Upper lobe of left lung (tissue), 6 donors: ENCODE data around the gene CTAG1B. TPM values are rescaled to one million over a fixed set of nuclear protein-coding genes. Genes with fewer than 3 reads are reported as not detected.

ENCODE experiments used
- ATAC-seq, 2 donors: fragments of 200-7000 bp; cut with Tn5 transposase; one replicate each; pipeline ENCODE4 v1.9.1; 2022; ENCODE audit warnings: mild to moderate bottlenecking in 2 of 2, moderate library complexity in 2 of 2; ENCODE audit not compliant: low FRiP score in 2 of 2
- DNase-seq, 2 donors: peaks; one replicate each; pipeline ENCODE4 v3.0.0-alpha.2; 2019 to 2020
- H3K27ac ChIP-seq, 4 donors: fragments of 200-600 bp; sonication (generic); one replicate each; pipeline ENCODE4 v1.5.1; 2016 to 2019
- H3K27me3 ChIP-seq, 4 donors: fragments of 200-600 bp; sonication (generic); one replicate each; pipeline ENCODE4 v1.5.1; 2017 to 2019
- H3K36me3 ChIP-seq, 4 donors: fragments of 200-600 bp; sonication (generic); one replicate each; pipeline ENCODE4 v1.5.1; 2016 to 2019
- H3K4me1 ChIP-seq, 4 donors: fragments of 200-600 bp; sonication (generic); one replicate each; pipeline ENCODE4 v1.5.1; 2018 to 2019
- H3K4me3 ChIP-seq, 4 donors: fragments of 200-600 bp; sonication (generic); one replicate each; pipeline ENCODE4 v1.5.1; 2017 to 2019; ENCODE audit warnings: mild to moderate bottlenecking in 2 of 4, moderate library complexity in 1 of 4
- H3K9me3 ChIP-seq, 4 donors: fragments of 200-600 bp; sonication (generic); one replicate each; pipeline ENCODE4 v1.5.1; 2018 to 2019
- CTCF ChIP-seq, 6 experiments: fragments of 450-650 bp in 4 of 6; fragments of 200-600 bp in 2 of 6; sonication (generic) in 2 of 6; IDR thresholded peaks; one replicate each; pipeline ENCODE4 v1.5.1; 2016 to 2019; ENCODE audit warnings: antibody characterized with exemption in 6 of 6
- EP300 ChIP-seq, 4 donors: sonication (generic); formaldehyde crosslinking; IDR thresholded peaks; one replicate each; pipeline ENCODE4 v1.5.1; 2017; ENCODE audit warnings: antibody characterized with exemption in 4 of 4, control low read depth in 2 of 4
- POLR2A ChIP-seq, 4 donors: fragments of 450-650 bp; IDR thresholded peaks; one replicate each; pipeline ENCODE4 v1.5.1; 2016 to 2017; ENCODE audit warnings: antibody characterized with exemption in 4 of 4, mild to moderate bottlenecking in 2 of 4
- POLR2AphosphoS5 ChIP-seq, 2 donors: sonication (generic); formaldehyde crosslinking; IDR thresholded peaks; one replicate each; pipeline ENCODE4 v1.5.1; 2017; ENCODE audit warnings: antibody characterized with exemption in 2 of 2
- WGBS, 2 donors: methylation state at CpG; one replicate each; pipeline ENCODE4 v1.1.5; 2017 to 2018; 5-methylcytosine and 5-hydroxymethylcytosine counted together
- total RNA-seq, 6 donors: library from RNA; depleted of rRNA in 4 of 6; stranded (reverse); fragments of >200 nt in 4 of 6; gene quantifications; one replicate each; pipeline versions ENCODE4 v1.1.0 to v1.2.1, GENCODE V29; 2016 to 2021
- donor health status: DM: no; HTN: no; CAD: no; lungs with moderate emphysema.
- donor health status: DM: no; HTN: yes; CAD: no; lungs with severe emphysema.

CTAG1B gene
- total RNA-seq, 6 donors from 2014 or later, result not detected

- H3K4me1 ChIP-seq, result no peaks in the 10 kb centered on the region
- no peak overlapping the region for H3K4me3 ChIP-seq
- H3K9me3 ChIP-seq, result no peaks in the 10 kb centered on the region
- WGBS, 2 donors, result 87 to 96% methylated on average over 8 of the region's 8 CpGs
- TF ChIP-seq POLR2A (IDR thresholded peaks at IDR 0.05), result no peak
- no peak for TF ChIP-seq EP300 (IDR thresholded peaks at IDR 0.05)
- TF ChIP-seq POLR2AphosphoS5 (IDR thresholded peaks at IDR 0.05), result no peak
- TF ChIP-seq CTCF (IDR thresholded peaks at IDR 0.05), result no peak
- no peak for ATAC-seq
- DNase-seq, result no peak
- no peak overlapping the region for H3K27ac ChIP-seq
- H3K27me3 ChIP-seq, result no peaks in the 10 kb centered on the region
- H3K36me3 ChIP-seq, result no peaks in the 10 kb centered on the region
These were observed 20.4 kb downstream of the CTAG1B start for GRCh38 chrX:154598656-154599055.

- DNase-seq (no peak), ATAC-seq (no peak)
- H3K27ac ChIP-seq, result no peak overlapping the region
- 88% methylated on average over 12 of the region's 12 CpGs; no CpG with 5 or more reads in 1 of the 2 donors for WGBS, 2 donors
- H3K36me3 ChIP-seq, result no peaks in the 10 kb centered on the region
- no peaks in the 10 kb centered on the region for H3K27me3 ChIP-seq
- TF ChIP-seq POLR2AphosphoS5 (IDR thresholded peaks at IDR 0.05), result no peak
- no peak for TF ChIP-seq POLR2A (IDR thresholded peaks at IDR 0.05)
- no peak for TF ChIP-seq EP300 (IDR thresholded peaks at IDR 0.05)
- TF ChIP-seq CTCF (IDR thresholded peaks at IDR 0.05), result no peak
- no peak overlapping the region for H3K4me3 ChIP-seq
- H3K9me3 ChIP-seq, result no peaks in the 10 kb centered on the region
- no peaks in the 10 kb centered on the region for H3K4me1 ChIP-seq
These were observed 21.9 kb downstream of the CTAG1B start for GRCh38 chrX:154597221-154597620.

- WGBS, 2 donors, result 17% methylated on average over 3 of the region's 3 CpGs; no CpG with 5 or more reads in 1 of the 2 donors
- ATAC-seq, result peak in 1 of 2 donors; percentile 56
- H3K4me1 ChIP-seq, result no peaks in the 10 kb centered on the region
These were observed 22.7 kb downstream of the CTAG1B start for GRCh38 chrX:154596290-154596929.

GRCh38 chrX:154595559-154596249 is 23.4 kb downstream of the CTAG1B start:
- no peaks in the 10 kb centered on the region for H3K27me3 ChIP-seq
- no peak for TF ChIP-seq EP300 (IDR thresholded peaks at IDR 0.05)
- no peak for TF ChIP-seq CTCF (IDR thresholded peaks at IDR 0.05)
- no peak for TF ChIP-seq POLR2A (IDR thresholded peaks at IDR 0.05)
- no peak for TF ChIP-seq POLR2AphosphoS5 (IDR thresholded peaks at IDR 0.05)
- H3K9me3 ChIP-seq, result no peaks in the 10 kb centered on the region
- H3K4me1 ChIP-seq, result no peaks in the 10 kb centered on the region
- H3K4me3 ChIP-seq, result no peak overlapping the region
- H3K27ac ChIP-seq, result no peak overlapping the region
- DNase-seq (no peak), ATAC-seq (no peak)
- WGBS, 2 donors, result 44 to 70% methylated on average over 2 of the region's 2 CpGs
- H3K36me3 ChIP-seq, result no peaks in the 10 kb centered on the region

More at GRCh38 chrX:154596290-154596929, 22.7 kb downstream of the CTAG1B start:
- H3K4me3 ChIP-seq, result no peak overlapping the region
- no peak for TF ChIP-seq POLR2A (IDR thresholded peaks at IDR 0.05)
- TF ChIP-seq POLR2AphosphoS5 (IDR thresholded peaks at IDR 0.05), result no peak
- no peak for TF ChIP-seq EP300 (IDR thresholded peaks at IDR 0.05)
- TF ChIP-seq CTCF (IDR thresholded peaks at IDR 0.05), result no peak
- H3K27me3 ChIP-seq, result no peaks in the 10 kb centered on the region
- H3K27ac ChIP-seq, result no peak overlapping the region
- H3K9me3 ChIP-seq, result no peaks in the 10 kb centered on the region
- H3K36me3 ChIP-seq, result no peaks in the 10 kb centered on the region
- DNase-seq, result no peak
